Measurements from ENCODE around the gene SVBP.

Gene SVBP

GRCh38 chr1:42797979-42798378 is 19.2 kb downstream of the SVBP start:
- no peak for DNase-seq

DNA sequence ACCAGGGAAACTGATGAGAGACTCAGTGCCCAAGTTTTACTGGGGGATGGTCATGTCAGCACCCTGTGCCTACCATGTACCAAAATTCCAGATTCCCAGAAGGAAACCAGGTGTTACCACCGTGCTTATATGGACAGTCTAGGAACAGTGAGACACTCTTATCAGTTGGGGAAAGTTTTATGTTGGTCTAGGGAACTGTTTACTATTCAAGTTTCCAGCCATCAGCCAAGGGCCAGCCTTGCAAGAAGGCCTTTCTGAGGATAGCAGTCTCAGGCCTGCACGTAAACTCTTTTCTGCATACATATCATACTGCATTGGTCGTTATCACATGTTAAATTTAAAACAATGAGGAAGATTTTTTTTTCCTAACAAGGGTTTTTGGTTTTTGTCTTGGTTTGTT is 19.8 kb downstream of the SVBP start:
- no peak for DNase-seq

DNA sequence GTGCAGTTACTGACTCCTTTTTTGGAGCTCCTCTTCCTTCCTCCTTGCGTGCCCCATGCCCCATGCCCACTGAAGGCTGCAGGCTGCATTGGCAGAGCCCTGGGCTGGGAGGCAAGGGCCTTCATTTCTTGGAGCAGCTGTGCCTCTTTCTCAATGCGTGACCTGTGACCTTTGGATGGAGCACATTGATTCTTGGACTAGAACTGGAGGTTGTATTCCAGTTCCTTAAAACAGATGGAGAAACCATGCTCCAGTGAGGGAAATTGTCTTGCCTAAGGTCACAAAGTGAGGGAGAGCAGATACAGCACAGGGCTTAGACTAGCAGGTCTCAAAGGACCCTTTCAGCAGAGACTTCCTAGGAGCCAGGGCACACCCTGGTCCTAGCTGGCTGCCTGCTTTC is 23.4 kb downstream of the SVBP start:
- no peak for DNase-seq

GRCh38 chr1:42788021-42788420 is 29.2 kb downstream of the SVBP start:
- DNase-seq = no peak

- DNase-seq = no peak
These were observed 31.1 kb downstream of the SVBP start for GRCh38 chr1:42786097-42786496.

DNA sequence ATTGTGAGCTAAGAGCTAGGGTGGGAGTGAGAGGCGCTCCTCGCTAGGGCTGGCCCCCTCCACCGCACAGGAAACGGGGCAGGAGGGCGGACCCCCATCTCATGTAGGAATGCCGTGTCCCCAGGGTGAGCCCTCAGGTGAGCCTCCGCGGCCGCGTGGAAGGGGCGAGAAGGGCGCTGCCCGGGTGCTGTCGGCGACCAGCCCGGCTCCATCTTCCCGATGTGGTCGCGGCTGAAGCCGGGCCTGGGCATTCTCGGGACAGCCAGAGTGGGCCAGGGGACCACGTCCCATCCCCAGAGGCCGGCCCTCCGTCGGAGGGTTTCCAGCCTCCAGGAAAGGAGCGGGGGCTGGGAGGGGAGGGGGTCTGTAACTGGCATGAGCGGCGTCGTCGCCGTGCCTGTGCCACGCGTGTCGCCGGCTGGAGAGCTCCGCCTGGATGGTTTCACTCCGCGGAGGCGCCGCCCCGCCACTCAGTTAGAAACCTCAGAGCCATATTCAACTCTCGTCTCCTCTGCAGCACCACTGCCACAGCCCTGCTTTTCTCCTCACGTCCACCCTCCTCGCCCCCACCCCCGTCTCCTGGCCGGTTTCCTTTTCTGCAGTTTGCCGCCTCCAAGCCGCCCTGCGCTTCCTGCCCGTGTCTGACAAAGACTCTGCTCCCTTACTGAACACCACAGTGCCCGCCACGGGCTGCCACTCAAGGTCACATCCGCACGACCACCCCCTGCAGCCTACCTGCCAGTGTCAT is 32.1 kb downstream of the SVBP start, which contains the start of gene TMEM269:
TMEM269 (plus strand) TSS at position 46 of the 748 bp plus-strand sequence. CDS start 4,903 bp downstream, outside the sequence.
- peak; percentile 44 for DNase-seq

DNA sequence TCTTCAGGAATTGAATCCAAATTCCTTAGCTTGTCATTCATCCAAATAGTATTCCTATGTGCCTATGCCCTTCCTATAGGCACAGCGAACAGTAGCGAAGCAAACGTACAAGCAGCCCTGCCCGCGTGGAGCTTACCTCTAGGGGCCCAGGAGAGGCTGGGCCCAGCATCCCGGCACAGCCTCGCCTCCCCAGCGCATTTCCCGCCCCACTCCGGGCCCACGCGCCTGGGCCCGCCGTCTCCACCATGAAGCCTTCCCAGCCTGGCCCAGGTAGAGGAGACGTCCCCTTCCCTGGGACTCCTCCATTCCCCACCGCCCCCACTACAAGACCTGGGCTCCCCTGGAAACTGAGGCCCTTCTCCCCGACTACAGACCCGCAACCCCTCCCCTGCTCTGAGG is 32.7 kb downstream of the SVBP start:
- DNase-seq = no peak

GRCh38 chr1:42783092-42783491 is 34.1 kb downstream of the SVBP start:
- DNase-seq = no peak

DNA sequence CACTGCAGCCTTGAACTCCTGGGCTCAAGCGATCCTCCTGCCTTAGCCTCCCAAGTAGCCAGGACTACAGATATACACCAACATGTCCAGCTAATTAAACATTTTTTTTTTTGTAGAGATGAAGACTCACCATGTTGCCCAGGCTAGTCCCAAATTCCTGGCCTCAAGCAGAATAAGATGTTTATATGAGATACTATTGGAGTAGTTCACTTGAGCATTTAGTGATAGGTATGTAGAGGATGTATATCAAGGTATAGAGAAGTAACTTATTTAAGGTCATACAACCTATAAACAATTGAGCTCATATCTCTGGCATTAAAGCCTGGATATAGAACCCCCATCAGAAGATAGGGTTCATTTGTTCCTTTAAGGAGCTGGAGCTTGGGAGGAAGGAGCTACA is 37.0 kb downstream of the SVBP start:
- DNase-seq = no peak

GRCh38 chr1:42779725-42780124 is 37.5 kb downstream of the SVBP start:
- DNase-seq = no peak

GRCh38 chr1:42777852-42778251 is 39.3 kb downstream of the SVBP start:
- no peak for DNase-seq

DNA sequence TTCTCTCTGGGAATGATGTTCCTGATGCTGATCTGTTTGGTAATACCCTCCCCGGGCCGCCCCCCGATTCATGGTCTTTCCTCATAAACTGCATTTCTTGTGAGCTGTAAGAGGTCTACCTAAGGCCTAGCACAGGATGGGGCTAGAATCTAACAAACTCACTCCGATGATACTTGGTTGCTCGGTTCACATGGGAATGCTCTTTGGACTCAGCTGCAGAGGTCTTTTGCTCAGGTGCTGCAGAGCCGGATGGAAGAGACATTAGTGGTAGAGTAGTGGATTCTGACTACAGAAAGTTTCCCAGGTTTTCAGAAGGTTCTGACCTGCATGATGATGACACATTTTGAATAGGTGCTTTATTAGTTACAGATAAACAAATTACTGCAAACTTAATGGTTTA is 40.7 kb downstream of the SVBP start:
- no peak for DNase-seq

- no peak for DNase-seq
These were observed 42.2 kb downstream of the SVBP start for GRCh38 chr1:42774928-42775526.

- DNase-seq = no peak
These were observed 43.8 kb downstream of the SVBP start for GRCh38 chr1:42773420-42773819.

GRCh38 chr1:42769811-42770210 is 47.4 kb downstream of the SVBP start:
- DNase-seq = no peak

GRCh38 chr1:42768172-42768571 is 49.0 kb downstream of the SVBP start:
- no peak for DNase-seq

GRCh38 chr1:42767510-42768000 is 49.6 kb downstream of the SVBP start:
- no peak for DNase-seq

GRCh38 chr1:42766741-42767509 is 50.3 kb downstream of the SVBP start, which contains the start of the genes C1orf50 and P3H1:
TSS of gene C1orf50 (plus strand) at chr1:42767249. CDS start at chr1:42767312, 63 bp downstream.
TSS of gene P3H1 (minus strand) at chr1:42767028. CDS start at chr1:42766971, 57 bp downstream.
- DNase-seq = peak; percentile 100

DNA sequence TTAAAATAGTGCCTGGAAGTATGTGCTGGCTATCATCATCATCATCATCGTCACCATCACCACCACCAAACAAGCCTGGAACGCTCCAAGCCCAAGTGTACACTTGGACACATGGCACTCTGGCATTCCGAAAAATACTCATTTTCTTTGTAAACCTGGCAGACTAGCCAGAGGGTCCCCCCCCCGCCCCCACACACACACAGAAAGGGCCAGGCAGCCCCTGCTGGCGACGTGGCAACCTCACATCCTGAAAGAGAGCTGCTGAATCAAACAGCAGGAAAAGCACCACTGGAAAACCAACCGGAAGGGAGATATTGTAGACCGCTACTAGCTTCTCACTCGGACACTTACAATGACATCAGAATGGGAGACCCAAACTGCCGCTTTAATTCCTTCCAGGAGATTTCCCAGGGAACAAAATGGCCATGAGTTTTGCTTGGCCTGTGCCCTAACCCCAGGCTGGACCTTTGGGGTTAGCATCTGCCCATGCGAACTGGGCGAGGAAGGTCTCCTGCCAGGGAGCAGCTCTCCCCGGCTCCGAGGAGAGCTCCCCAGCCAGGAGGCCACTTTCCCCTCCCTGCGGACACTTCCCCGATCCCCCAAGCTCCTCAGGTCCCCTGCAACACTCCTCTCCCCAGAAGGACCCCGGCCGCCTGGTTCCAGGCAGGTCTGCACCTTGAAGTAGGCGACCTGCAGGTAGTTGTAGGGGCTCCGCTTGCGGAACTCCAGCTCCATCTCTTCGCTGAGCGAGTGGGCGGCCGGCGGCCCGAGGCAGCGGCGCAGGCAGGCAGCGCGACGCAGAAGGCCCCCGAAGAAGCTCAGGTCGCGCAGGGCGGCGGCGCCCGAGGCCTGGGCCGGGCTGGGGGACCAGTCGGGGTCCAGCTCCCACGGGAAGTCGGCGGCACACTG is 51.1 kb downstream of the SVBP start:
- peak; percentile 52 for DNase-seq

GRCh38 chr1:42765269-42765668 is 51.9 kb downstream of the SVBP start:
- no peak for DNase-seq

DNA sequence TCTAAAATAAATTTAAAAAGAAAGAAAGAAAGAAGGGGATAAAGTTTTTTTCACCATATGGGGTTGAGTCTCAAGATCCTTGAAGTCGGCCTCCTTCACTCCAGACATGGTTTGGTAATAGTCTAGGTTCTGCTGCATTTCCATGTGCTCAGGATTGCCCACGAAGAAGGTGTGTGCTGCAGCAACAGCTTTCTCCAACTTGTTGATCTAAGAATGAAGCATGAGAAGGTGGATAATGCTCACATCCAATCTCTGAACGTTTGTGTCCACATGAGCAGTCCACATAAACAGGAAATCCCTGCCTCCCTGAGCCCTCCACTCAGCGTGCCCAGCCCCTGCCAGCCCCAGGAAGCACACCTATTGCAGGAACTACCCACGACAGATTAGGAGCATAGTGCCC is 54.9 kb downstream of the SVBP start:
- DNase-seq = no peak

DNA sequence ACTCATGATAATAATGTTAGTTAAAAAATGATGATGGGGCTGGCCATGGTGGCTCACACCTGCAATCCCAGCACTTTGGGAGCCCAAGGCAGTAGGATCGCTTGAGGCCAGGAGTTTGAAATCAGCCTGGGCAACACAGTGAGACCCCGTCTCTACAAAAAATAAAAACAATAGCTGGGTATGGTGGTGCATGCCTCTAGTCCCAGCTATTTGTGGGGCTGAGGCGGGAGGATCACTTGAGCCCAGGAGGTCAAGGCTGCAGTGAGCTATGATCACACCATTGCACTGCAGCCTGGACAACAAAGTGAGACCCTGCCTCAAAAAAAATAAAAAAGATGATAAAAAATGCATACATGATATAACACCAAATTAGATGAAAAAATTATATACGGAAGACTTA is 55.6 kb downstream of the SVBP start:
- DNase-seq = no peak
